Panc1 (cell line): ENCODE data around the gene FRMPD1. TPM values are rescaled to one million over a fixed set of nuclear protein-coding genes. Genes with fewer than 3 reads are reported as not detected.

Experiments used
- ATAC-seq: fragments of 200-7000 bp; cut with Tn5 transposase; 2 replicates; pipeline ENCODE4 v1.9.1; 2020; ENCODE audit warnings: mild to moderate bottlenecking, moderate library complexity
- BruUV-seq: library from RNA; stranded (reverse); fragments of 400-500 nt; replicated peaks from 2 replicates; lab custom pipeline; 2021; lab: Mats Ljungman, UMichigan
- CTCF ChIA-PET: fragments of 300-600 bp; sonication (Branson Sonifier 250); formaldehyde crosslinking; loops from one replicate; lab custom pipeline; 2022; ENCODE audit warnings: antibody characterized with exemption; lab: Charles Lee
- POLR2A ChIA-PET: fragments of 300-600 bp; sonication (Branson Sonifier 250); formaldehyde crosslinking; loops from one replicate; lab custom pipeline; 2022; ENCODE audit warnings: antibody characterized with exemption; lab: Charles Lee
- DNase-seq: peaks from one replicate; pipeline ENCODE4 v3.0.0-alpha.2; 2010; ENCODE audit warnings: low read depth, low spot score
- H3K27ac ChIP-seq: 2 replicates; pipeline ENCODE4 v1.5.1; 2011; ENCODE audit warnings: mild to moderate bottlenecking, low read length, inconsistent platforms
- H3K27me3 ChIP-seq: fragments of 200-500 bp; sonication (Bioruptor generic); 2 replicates; pipeline ENCODE4 v1.6.0; 2014; ENCODE audit warnings: low read length, inconsistent platforms; ENCODE audit not compliant: control insufficient read depth, insufficient read depth
- H3K36me3 ChIP-seq: fragments of 200-500 bp; sonication (Bioruptor generic); 2 replicates; pipeline ENCODE4 v1.5.1; 2014; ENCODE audit warnings: inconsistent platforms, mild to moderate bottlenecking, low read length, moderate library complexity; ENCODE audit not compliant: control insufficient read depth, insufficient read depth
- H3K4me1 ChIP-seq: 2 replicates; pipeline ENCODE4 v1.5.1; 2011; ENCODE audit warnings: inconsistent platforms, mild to moderate bottlenecking, low read length, moderate library complexity; ENCODE audit not compliant: control insufficient read depth, insufficient read depth
- H3K4me3 ChIP-seq, 2 experiments: 2 replicates each; pipeline ENCODE4 v1.5.1; 2011 to 2012; ENCODE audit warnings: low read depth in 2 of 2, low read length in 2 of 2, mild to moderate bottlenecking in 2 of 2, inconsistent platforms in 1 of 2, moderate library complexity in 1 of 2
- H3K9me3 ChIP-seq: fragments of 200-500 bp; sonication (Bioruptor generic); 2 replicates; pipeline ENCODE4 v1.5.1; 2014; ENCODE audit warnings: low read depth, mild to moderate bottlenecking, inconsistent platforms, low read length, moderate library complexity; ENCODE audit not compliant: control insufficient read depth, insufficient read depth
- POLR2AphosphoS5 ChIP-seq: IDR thresholded peaks from 2 replicates; pipeline ENCODE4 v1.6.1; 2012; ENCODE audit warnings: mild to moderate bottlenecking, low read depth, low read length, moderate library complexity
- SIN3A ChIP-seq: IDR thresholded peaks from 2 replicates; pipeline ENCODE4 v1.6.1; 2012; ENCODE audit warnings: low read depth, mild to moderate bottlenecking, low read length, moderate library complexity, borderline replicate concordance; ENCODE audit not compliant: insufficient read depth
- TCF7L2 ChIP-seq: IDR thresholded peaks from 2 replicates; pipeline ENCODE4 v1.6.1; 2011; ENCODE audit warnings: mild to moderate bottlenecking, low read depth, low read length, inconsistent platforms
- in situ Hi-C: cut with HindIII; loops from 2 replicates; pipeline ENCODE4 v1.10.0; 2016; ENCODE audit warnings: low sequenced_read_pairs, low pct_unique_long_range_greater_than_20kb
- intact Hi-C: fragments of 100-400 bp; cut with micrococcal nuclease; formaldehyde crosslinking; loops from one replicate; pipeline ENCODE4 v1.10.0; 2022; ENCODE audit not compliant: unreplicated experiment
- total RNA-seq: library from RNA; stranded (reverse); gene quantifications from one replicate; pipeline ENCODE4 v1.2.1, GENCODE V29; 2021; ENCODE audit not compliant: unreplicated experiment
- TF ChIP-seq, protein P1 (sequence below): fragments of 450-650 bp; IDR thresholded peaks from 2 replicates; pipeline ENCODE4 v1.5.1; 2017; ENCODE audit warnings: mild to moderate bottlenecking
- TF ChIP-seq, protein P2 (sequence below), 2 experiments: IDR thresholded peaks; 2 replicates each; pipeline ENCODE4 v1.6.1; 2011 to 2012; ENCODE audit warnings: low read depth in 2 of 2, control low read depth in 1 of 2, low read length in 1 of 2, mild to moderate bottlenecking in 1 of 2, moderate library complexity in 1 of 2; ENCODE audit not compliant: insufficient read depth in 1 of 2

The FRMPD1 gene
- total RNA-seq, 1 experiment from 2014 or later, result 0.21 TPM

DNA sequence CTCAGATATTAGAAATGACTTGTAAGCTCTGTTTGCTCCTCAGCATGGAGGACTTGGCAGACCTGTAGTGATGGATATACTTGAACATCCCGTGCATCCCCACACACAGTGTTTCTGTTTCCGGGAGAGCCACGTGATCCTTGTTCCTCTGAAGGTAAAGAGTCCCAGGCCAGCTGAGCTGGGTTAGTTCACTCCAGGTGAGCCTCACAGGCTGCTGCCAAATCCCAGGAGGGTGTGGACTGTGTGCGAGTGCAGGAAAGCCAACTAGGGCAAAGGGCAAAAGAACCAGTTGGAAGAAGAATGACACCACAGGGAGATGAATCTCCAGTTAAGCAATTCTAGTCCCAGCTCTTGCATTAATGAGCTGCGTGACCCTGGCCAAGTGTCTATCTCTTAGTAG is 47.9 kb upstream of the FRMPD1 start:
- no peaks in the 10 kb centered on the region for H3K9me3 ChIP-seq
- CTCF ChIA-PET, result no interaction called here
- intact Hi-C loops, result no loop called here
- in situ Hi-C loops, result no loop called here
- ATAC-seq (no peak), DNase-seq (no peak)
- TF ChIP-seq, protein P1, sequence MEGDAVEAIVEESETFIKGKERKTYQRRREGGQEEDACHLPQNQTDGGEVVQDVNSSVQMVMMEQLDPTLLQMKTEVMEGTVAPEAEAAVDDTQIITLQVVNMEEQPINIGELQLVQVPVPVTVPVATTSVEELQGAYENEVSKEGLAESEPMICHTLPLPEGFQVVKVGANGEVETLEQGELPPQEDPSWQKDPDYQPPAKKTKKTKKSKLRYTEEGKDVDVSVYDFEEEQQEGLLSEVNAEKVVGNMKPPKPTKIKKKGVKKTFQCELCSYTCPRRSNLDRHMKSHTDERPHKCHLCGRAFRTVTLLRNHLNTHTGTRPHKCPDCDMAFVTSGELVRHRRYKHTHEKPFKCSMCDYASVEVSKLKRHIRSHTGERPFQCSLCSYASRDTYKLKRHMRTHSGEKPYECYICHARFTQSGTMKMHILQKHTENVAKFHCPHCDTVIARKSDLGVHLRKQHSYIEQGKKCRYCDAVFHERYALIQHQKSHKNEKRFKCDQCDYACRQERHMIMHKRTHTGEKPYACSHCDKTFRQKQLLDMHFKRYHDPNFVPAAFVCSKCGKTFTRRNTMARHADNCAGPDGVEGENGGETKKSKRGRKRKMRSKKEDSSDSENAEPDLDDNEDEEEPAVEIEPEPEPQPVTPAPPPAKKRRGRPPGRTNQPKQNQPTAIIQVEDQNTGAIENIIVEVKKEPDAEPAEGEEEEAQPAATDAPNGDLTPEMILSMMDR, result no peak
- TF ChIP-seq TCF7L2, result no peak
- no peak for TF ChIP-seq POLR2AphosphoS5
- TF ChIP-seq, protein P2, sequence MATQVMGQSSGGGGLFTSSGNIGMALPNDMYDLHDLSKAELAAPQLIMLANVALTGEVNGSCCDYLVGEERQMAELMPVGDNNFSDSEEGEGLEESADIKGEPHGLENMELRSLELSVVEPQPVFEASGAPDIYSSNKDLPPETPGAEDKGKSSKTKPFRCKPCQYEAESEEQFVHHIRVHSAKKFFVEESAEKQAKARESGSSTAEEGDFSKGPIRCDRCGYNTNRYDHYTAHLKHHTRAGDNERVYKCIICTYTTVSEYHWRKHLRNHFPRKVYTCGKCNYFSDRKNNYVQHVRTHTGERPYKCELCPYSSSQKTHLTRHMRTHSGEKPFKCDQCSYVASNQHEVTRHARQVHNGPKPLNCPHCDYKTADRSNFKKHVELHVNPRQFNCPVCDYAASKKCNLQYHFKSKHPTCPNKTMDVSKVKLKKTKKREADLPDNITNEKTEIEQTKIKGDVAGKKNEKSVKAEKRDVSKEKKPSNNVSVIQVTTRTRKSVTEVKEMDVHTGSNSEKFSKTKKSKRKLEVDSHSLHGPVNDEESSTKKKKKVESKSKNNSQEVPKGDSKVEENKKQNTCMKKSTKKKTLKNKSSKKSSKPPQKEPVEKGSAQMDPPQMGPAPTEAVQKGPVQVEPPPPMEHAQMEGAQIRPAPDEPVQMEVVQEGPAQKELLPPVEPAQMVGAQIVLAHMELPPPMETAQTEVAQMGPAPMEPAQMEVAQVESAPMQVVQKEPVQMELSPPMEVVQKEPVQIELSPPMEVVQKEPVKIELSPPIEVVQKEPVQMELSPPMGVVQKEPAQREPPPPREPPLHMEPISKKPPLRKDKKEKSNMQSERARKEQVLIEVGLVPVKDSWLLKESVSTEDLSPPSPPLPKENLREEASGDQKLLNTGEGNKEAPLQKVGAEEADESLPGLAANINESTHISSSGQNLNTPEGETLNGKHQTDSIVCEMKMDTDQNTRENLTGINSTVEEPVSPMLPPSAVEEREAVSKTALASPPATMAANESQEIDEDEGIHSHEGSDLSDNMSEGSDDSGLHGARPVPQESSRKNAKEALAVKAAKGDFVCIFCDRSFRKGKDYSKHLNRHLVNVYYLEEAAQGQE (IDR thresholded peaks at IDR 0.05; ENCODE audit: insufficient read depth in 1 of 2, low read depth in 2 of 2, low read length in 1 of 2), result no peak
- TF ChIP-seq SIN3A, result no peak
- H3K4me1 ChIP-seq, result 0 out of 2 replicates have a peak, but pooled peaks cover 2% of the 10 kb centered on the region
- no peak overlapping the region for H3K27ac ChIP-seq
- no peaks in the 10 kb centered on the region for H3K36me3 ChIP-seq
- POLR2A ChIA-PET, result no interaction called here
- no peak overlapping the region for H3K4me3 ChIP-seq
- BruUV-seq, result no TSS peak
- peaks cover 18% of the 10 kb centered on the region; the same call in 1 of the 2 replicates for H3K27me3 ChIP-seq

DNA sequence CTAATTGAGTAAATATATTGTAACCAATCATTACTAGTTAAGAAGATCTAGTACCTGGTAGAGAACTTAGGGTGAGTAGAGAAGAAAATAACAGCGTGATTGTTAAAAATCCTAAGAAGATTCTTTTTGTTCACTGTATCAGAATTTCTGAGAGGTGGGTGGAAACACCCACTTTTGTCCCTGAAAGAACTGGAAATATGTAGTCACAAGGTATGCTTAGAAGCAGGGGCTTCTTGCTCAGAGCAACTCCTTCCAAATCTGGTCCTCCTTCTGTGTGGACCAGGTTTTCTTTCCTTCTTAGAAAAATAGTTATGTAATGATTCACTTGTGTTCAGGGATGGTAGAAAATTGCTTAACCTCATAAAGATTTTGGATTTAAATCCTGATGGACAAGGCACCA is 46.5 kb upstream of the FRMPD1 start:
- intact Hi-C loops, result no loop called here
- Histone ChIP-seq H3K27me3 (peaks cover 21% of the 10 kb centered on the region; the same call in 1 of the 2 replicates), H3K36me3 (no peaks in the 10 kb centered on the region), H3K4me1 (0 out of 2 replicates have a peak, but pooled peaks cover 2% of the 10 kb centered on the region), H3K27ac (no peak overlapping the region), H3K9me3 (no peaks in the 10 kb centered on the region), H3K4me3 (no peak overlapping the region)
- TF ChIP-seq, protein P1, result no peak
- TF ChIP-seq, protein P2 (IDR thresholded peaks at IDR 0.05; ENCODE audit: insufficient read depth in 1 of 2, low read depth in 2 of 2, low read length in 1 of 2), result no peak
- TF ChIP-seq SIN3A (no peak), TCF7L2 (no peak), POLR2AphosphoS5 (no peak)
- no peak for DNase-seq
- in situ Hi-C loops, result no loop called here
- BruUV-seq, result no TSS peak
- ChIA-PET CTCF (no interaction called here), POLR2A (no interaction called here)
- no peak for ATAC-seq
